ENCODE results near the gene CIAO1. TPM values are rescaled to one million over a fixed set of nuclear protein-coding genes. Genes with fewer than 3 reads are reported as not detected.
"Not testable (repeated sequence)": the region's sequence is repeated elsewhere in the genome, so short reads cannot be mapped to it uniquely, and the experiment has no call there.

CIAO1 gene
- total RNA-seq, 1 donor from 2014 or later, result 110 TPM

- no peak for DNase-seq
- peaks cover 79% of the 10 kb centered on the region for H3K36me3 Mint-ChIP-seq (ENCODE audit: low read depth)
- intact Hi-C loops (cut with micrococcal nuclease), result no loop called here
- H3K27ac Mint-ChIP-seq, result peak overlapping the region; percentile 63
- peaks cover 4% of the 10 kb centered on the region for H3K4me1 Mint-ChIP-seq
- no peaks in the 10 kb centered on the region for H3K9me3 Mint-ChIP-seq
- H3K4me3 Mint-ChIP-seq, result no peak overlapping the region
- no peaks in the 10 kb centered on the region for H3K27me3 Mint-ChIP-seq
These were observed 8.5 kb downstream of the CIAO1 start for GRCh38 chr2:96274355-96275056.

GRCh38 chr2:96276787-96277499, 10.9 kb downstream of the CIAO1 start:
- H3K4me1 Mint-ChIP-seq, result peaks cover 4% of the 10 kb centered on the region
- H3K27me3 Mint-ChIP-seq, result no peaks in the 10 kb centered on the region
- no peak overlapping the region for H3K27ac Mint-ChIP-seq
- no peaks in the 10 kb centered on the region for H3K9me3 Mint-ChIP-seq
- peaks cover 80% of the 10 kb centered on the region for H3K36me3 Mint-ChIP-seq (ENCODE audit: low read depth)
- intact Hi-C loops (cut with micrococcal nuclease), result no loop called here
- DNase-seq, result no peak
- no peak overlapping the region for H3K4me3 Mint-ChIP-seq

GRCh38 chr2:96287273-96287856, 21.3 kb downstream of the CIAO1 start:
- Mint-ChIP-seq H3K36me3 (ENCODE audit: low read depth) (peaks cover 83% of the 10 kb centered on the region), H3K27ac (peak overlapping the region; percentile 22), H3K9me3 (no peaks in the 10 kb centered on the region), H3K27me3 (no peaks in the 10 kb centered on the region), H3K4me3 (no peak overlapping the region), H3K4me1 (peaks cover 4% of the 10 kb centered on the region)
- intact Hi-C loops (cut with micrococcal nuclease), result no loop called here
- no peak for DNase-seq

DNA sequence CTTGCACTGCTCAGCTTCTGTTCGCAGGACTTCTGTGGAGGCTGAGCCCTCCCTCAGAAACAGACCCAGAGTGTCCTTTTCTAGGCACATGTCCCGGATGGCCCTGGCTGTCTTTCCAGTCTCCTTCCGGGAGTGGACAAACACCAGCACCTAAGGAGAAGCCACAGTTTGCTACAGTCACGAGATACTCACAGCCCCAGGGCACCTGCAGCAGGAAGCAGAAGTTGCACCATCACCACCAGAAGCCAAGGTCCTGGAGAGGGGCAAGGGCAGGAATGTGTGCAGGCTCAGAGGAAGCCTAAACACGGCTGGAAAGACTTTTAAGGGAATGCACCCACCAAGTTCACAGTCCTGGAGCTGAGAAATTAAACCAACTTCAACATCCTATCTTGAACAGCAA, 25.7 kb downstream of the CIAO1 start:
- DNase-seq, result no peak
- no peak overlapping the region for H3K4me3 Mint-ChIP-seq
- intact Hi-C loops (cut with micrococcal nuclease), result no loop called here
- no peaks in the 10 kb centered on the region for H3K9me3 Mint-ChIP-seq
- peaks cover 79% of the 10 kb centered on the region for H3K36me3 Mint-ChIP-seq (ENCODE audit: low read depth)
- H3K4me1 Mint-ChIP-seq, result peaks cover 7% of the 10 kb centered on the region
- H3K27me3 Mint-ChIP-seq, result no peaks in the 10 kb centered on the region
- no peak overlapping the region for H3K27ac Mint-ChIP-seq

DNA sequence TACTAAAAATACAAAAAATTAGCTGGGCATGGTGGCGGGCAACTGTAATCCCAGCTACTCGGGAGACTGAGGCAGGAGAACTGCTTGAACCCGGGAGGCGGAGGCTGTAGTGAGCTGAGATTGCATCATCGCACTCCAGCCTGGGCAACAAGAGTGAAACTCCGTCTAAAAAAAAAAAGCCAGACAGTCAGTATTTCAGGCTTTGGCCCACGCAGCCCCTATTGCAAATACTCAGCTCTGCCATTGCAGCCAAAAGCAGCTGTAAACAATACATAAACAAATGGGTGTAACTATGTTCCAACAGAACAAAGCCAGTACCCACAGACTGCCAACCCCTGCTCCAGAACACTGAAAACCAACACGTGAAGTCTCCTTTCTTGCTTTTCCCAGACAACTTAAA, 28.2 kb downstream of the CIAO1 start:
- H3K4me3 Mint-ChIP-seq; H3K27ac Mint-ChIP-seq; H3K4me1 Mint-ChIP-seq; intact Hi-C loops (cut with micrococcal nuclease); H3K9me3 Mint-ChIP-seq; H3K27me3 Mint-ChIP-seq; DNase-seq: not testable (repeated sequence)
- H3K36me3 Mint-ChIP-seq (ENCODE audit: low read depth), result peaks cover 82% of the 10 kb centered on the region

DNA sequence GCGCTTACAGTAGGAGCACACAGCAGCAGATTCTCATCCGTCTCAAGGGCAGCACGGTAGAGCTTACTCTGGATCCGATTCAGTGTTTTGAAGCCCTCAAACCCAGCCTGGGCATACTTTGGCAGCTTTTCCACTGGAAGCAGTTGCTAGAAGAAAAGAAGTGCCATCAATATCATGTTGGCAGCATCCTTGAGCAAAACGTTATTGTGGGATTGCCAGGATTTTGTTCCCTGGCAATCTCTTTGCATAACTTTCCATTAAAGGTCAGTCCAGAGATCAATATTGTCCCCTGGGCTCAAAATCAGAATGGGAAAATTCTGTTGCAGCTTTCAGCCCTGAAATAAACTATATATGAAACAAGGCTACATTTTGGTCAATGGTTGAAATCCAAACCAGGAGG, 30.9 kb downstream of the CIAO1 start:
- H3K9me3 Mint-ChIP-seq, result no peaks in the 10 kb centered on the region
- DNase-seq, result no peak
- intact Hi-C loops (cut with micrococcal nuclease), result no loop called here
- H3K27ac Mint-ChIP-seq, result no peak overlapping the region
- no peaks in the 10 kb centered on the region for H3K27me3 Mint-ChIP-seq
- H3K4me1 Mint-ChIP-seq, result peaks cover 18% of the 10 kb centered on the region
- H3K36me3 Mint-ChIP-seq (ENCODE audit: low read depth), result peaks cover 81% of the 10 kb centered on the region
- no peak overlapping the region for H3K4me3 Mint-ChIP-seq

DNA sequence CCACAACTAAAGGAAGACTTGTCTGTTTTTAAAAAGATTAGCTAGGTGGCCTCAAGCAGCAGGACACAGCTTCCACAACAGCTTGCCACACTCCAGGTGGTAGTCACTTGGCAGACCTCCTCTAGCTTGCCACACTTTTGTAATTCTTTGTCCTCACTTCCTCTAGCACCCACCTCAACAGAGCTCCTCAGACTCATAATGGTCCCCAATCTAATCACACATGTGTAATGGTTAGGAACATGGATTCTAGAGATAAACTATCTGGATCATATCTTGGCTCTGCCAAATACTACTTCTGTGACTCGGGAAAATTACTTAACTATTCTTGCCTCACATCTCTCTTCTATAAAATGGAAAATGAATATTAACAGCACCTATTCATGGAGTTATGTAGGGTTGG, 35.8 kb downstream of the CIAO1 start:
- peaks cover 51% of the 10 kb centered on the region for H3K4me1 Mint-ChIP-seq
- no peaks in the 10 kb centered on the region for H3K9me3 Mint-ChIP-seq
- no peaks in the 10 kb centered on the region for H3K27me3 Mint-ChIP-seq
- intact Hi-C loops (cut with micrococcal nuclease), result no loop called here
- H3K27ac Mint-ChIP-seq, result no peak overlapping the region
- H3K4me3 Mint-ChIP-seq, result no peak overlapping the region
- peaks cover 84% of the 10 kb centered on the region for H3K36me3 Mint-ChIP-seq (ENCODE audit: low read depth)
- no peak for DNase-seq

DNA sequence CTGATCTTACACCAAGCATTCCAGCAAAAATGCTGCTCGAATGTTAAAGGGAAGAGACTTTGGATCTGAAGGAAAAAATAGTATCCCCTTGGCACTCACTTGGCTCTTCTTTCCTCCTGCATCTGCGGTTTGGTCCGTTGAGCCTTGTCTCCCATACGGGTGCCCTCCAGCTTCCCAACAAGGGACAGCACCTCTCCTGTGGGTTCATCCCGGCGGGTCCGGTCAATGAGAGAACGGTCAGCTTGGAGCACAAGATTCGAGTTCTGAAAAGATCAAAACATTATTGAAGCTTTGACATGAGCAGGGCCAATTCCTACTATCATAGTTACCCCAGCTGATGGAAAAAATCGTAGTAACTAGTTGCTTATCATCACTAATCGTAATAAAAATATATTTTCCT, 38.6 kb downstream of the CIAO1 start:
- peaks cover 51% of the 10 kb centered on the region for H3K4me1 Mint-ChIP-seq
- intact Hi-C loops (cut with micrococcal nuclease), result loop anchor here (1.0 kb wide), 5 partner anchors 17 to 205 kb away; partner anchors contain the start of genes CIAO1 and ITPRIPL1
- peak overlapping the region; percentile 100 for H3K4me3 Mint-ChIP-seq
- DNase-seq, result no peak
- H3K36me3 Mint-ChIP-seq (ENCODE audit: low read depth), result peaks cover 64% of the 10 kb centered on the region
- H3K27me3 Mint-ChIP-seq, result no peaks in the 10 kb centered on the region
- H3K27ac Mint-ChIP-seq, result peak overlapping the region; percentile 99
- H3K9me3 Mint-ChIP-seq, result no peaks in the 10 kb centered on the region

GRCh38 chr2:96305091-96305978, 39.3 kb downstream of the CIAO1 start, which contains the start of gene SNRNP200:
Gene SNRNP200, minus strand, starts transcription at chr2:96305546. Its CDS starts 109 bp downstream, at chr2:96305437.
- DNase-seq, result peak; percentile 97
- intact Hi-C loops (cut with micrococcal nuclease), result loop anchor here (1.0 kb wide), 5 partner anchors 16 to 204 kb away; partner anchors contain the start of genes CIAO1 and ITPRIPL1
- H3K36me3 Mint-ChIP-seq (ENCODE audit: low read depth), result peaks cover 58% of the 10 kb centered on the region
- no peaks in the 10 kb centered on the region for H3K27me3 Mint-ChIP-seq
- H3K27ac Mint-ChIP-seq, result peak within 1 kb of the TSS; percentile 99
- peaks cover 56% of the 10 kb centered on the region for H3K4me1 Mint-ChIP-seq
- no peaks in the 10 kb centered on the region for H3K9me3 Mint-ChIP-seq
- peak within 1 kb of the TSS; percentile 100 for H3K4me3 Mint-ChIP-seq

- Mint-ChIP-seq H3K4me3 (peak overlapping the region; percentile 100), H3K4me1 (peaks cover 54% of the 10 kb centered on the region), H3K27me3 (no peaks in the 10 kb centered on the region), H3K27ac (peak overlapping the region; percentile 99), H3K9me3 (no peaks in the 10 kb centered on the region), H3K36me3 (ENCODE audit: low read depth) (peaks cover 55% of the 10 kb centered on the region)
- DNase-seq, result no peak
- intact Hi-C loops (cut with micrococcal nuclease), result loop anchor here (1.0 kb wide), 5 partner anchors 15 to 203 kb away; partner anchors contain the start of genes CIAO1 and ITPRIPL1
These were observed 39.9 kb downstream of the CIAO1 start for GRCh38 chr2:96305979-96306308.

DNA sequence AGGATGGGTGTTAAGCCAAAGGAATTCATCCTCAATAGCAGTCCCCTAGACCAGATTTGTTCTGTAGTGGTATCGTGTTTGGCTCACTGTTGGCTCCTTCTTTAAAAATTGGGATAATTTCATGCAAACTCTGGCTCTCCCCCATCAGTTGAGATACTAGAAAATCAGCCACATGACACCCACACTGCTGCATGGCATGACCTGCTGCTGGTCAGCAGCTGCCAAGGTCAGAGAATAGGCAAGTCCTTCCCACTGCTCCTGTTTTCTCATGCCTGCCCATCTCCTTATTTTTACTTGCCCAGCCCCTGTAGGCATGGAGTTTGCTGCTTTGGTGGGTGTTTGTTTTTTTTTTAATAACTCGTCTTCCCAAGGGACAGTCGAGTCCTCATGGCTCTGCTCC, 40.3 kb downstream of the CIAO1 start:
- Mint-ChIP-seq H3K27me3 (no peaks in the 10 kb centered on the region), H3K4me3 (peak overlapping the region; percentile 100), H3K9me3 (no peaks in the 10 kb centered on the region), H3K27ac (peak overlapping the region; percentile 99), H3K4me1 (peaks cover 50% of the 10 kb centered on the region), H3K36me3 (ENCODE audit: low read depth) (peaks cover 51% of the 10 kb centered on the region)
- intact Hi-C loops (cut with micrococcal nuclease), result no loop called here
- no peak for DNase-seq

GRCh38 chr2:96308248-96308647, 42.2 kb downstream of the CIAO1 start:
- intact Hi-C loops (cut with micrococcal nuclease), result no loop called here
- Mint-ChIP-seq H3K27me3 (no peaks in the 10 kb centered on the region), H3K4me3 (no peak overlapping the region), H3K27ac (no peak overlapping the region), H3K4me1 (peaks cover 39% of the 10 kb centered on the region), H3K36me3 (ENCODE audit: low read depth) (peaks cover 34% of the 10 kb centered on the region), H3K9me3 (no peaks in the 10 kb centered on the region)
- DNase-seq, result no peak

GRCh38 chr2:96315005-96315399, 49.0 kb downstream of the CIAO1 start:
- Mint-ChIP-seq H3K4me1 (peaks cover 45% of the 10 kb centered on the region), H3K4me3 (peak overlapping the region; percentile 74), H3K9me3 (no peaks in the 10 kb centered on the region), H3K36me3 (ENCODE audit: low read depth) (peaks cover 20% of the 10 kb centered on the region), H3K27me3 (no peaks in the 10 kb centered on the region), H3K27ac (peak overlapping the region; percentile 92)
- no peak for DNase-seq
- intact Hi-C loops (cut with micrococcal nuclease), result no loop called here
